GM19395 (cell line): ENCODE results near the gene KHSRP.

Source experiments
- ATAC-seq: cut with Tn5 transposase; IDR thresholded peaks from one replicate; pipeline ENCODE4 v1.9.1; 2021; ENCODE audit warnings: mild to moderate bottlenecking, moderate library complexity; ENCODE audit not compliant: unreplicated experiment

The KHSRP gene

DNA sequence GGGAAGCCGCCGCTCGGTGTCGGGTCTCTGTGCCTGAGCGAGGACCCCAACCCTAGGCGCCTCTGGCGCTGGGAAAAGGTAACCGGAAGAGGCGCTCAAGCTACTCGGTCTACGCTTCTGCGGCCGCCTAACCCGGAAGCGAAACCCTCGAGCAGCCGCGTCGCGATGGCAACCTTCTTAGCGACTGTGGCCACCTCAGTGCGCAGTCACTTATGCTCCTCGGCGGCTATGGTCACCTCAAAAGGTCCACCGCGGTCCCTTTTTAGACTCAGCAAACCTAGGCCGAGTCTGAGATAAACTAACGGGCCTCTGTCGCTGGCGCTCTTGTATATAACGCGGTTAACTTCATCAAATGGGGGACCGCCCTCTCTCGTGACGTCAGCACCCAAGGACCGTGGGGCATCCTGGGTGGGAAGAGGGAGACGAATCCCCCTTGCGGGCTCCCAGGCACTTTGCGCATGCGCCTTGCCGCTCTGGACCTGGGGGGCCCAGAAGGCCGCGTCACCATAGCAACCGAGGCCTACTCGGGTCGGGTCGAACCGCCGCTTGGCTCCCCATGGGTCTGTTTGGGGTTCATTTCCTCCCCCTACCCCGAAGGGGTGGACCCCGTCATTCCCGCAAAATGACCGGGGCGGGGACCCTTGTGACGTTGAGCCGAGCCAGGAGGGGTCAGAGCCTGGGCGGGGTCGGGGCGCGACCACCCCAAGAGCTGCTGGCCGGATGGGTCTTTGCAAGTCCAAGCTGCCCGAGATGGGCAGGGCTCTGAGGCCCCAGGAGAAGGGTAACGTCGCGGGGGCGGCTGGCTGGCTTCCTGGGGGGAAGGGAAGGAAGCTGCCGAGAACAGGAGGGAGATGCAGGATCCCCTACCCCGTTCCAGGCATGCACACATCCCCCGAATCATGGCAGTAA lies 31.3 kb downstream of the KHSRP start, which contains the start of gene GTF2F1:
Gene GTF2F1, minus strand, starts transcription at position 91 of the 909 bp plus-strand sequence. CDS start 169 bp downstream, outside the sequence.
- ATAC-seq, result peak; percentile 82

DNA sequence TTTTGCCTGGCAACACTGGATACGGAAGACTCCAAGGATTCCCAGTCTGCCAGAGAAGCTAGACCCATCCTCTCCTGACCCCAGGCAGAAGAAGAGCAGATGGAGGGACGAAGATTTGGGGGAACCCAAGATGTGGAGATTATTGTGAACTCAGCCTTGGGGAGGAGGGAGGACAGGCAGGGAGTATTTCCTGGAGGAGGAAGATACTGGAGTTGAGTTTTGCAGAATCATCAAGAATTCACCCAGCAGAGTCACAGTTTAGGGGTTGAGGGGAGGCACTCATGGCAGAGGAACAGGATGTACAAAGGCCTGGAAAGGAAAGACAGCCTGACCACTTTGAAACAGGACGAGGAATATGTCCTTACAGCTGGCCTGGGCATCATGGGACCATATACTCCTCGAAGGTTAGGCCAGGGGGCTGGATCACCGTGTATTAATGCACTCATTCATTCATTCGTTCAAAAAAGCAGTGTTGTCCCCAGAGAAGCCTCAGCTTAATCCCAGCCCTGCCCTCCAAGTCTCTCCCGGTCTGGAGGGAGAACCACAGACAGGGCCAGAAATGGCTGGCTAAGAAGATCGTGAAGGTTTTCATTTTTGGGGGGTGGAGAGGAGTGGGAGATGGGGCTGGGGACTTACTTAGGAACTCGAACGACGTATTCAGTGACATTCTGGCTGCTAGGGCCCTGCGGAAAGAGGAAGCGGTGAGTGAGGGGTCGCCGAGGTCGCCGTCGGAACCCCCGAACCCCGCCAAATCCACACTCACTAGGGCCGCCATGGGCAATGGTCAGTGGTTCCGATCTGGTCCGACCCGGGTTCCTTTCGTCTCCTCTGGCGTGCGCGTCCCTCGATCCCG lies 32.2 kb downstream of the KHSRP start:
- ATAC-seq, result peak; percentile 7

- ATAC-seq, result no peak
Observed at GRCh38 chr19:6387372-6387771, 37.2 kb downstream of the KHSRP start.

- no peak for ATAC-seq
Observed at GRCh38 chr19:6384381-6384780, 40.2 kb downstream of the KHSRP start.

GRCh38 chr19:6383188-6383587 lies 41.4 kb downstream of the KHSRP start:
- no peak for ATAC-seq

DNA sequence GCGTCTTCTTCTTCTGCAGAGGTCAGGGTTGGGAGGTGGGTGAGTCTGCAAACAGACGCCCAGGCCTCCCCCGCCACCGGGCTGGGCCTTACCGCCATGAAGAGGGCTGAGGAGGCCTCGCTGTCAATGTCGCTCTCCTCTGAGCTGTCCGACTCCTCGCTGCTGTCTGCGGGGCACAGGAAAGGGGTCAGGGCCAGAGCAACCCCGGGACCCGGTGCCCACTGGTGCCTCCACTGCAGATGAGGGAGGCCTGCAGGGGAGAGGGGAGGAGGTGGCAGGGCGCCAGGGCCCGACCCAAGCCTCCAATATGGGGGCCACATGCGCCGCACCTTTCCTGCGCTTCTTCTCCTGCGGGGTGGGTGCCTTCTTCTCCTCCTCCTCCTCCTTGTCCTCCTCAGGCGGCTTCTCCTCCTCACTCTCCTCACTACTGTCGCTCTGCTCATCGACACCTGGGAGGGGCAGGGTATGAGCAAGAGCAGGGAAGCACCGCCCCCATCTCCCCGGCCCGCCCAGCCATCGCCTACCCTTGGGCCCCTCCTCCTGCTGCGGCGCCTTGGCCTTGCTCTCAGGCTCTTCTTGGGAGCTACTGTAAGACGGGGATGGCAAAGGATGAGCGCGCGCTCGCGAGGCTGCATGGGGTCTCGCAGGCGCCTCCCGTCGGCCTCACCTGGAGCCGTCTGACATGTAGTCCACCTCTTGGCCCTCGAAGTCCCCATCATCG lies 43.4 kb downstream of the KHSRP start:
- no peak for ATAC-seq

GRCh38 chr19:6379744-6380143 lies 44.9 kb downstream of the KHSRP start:
- ATAC-seq, result no peak

DNA sequence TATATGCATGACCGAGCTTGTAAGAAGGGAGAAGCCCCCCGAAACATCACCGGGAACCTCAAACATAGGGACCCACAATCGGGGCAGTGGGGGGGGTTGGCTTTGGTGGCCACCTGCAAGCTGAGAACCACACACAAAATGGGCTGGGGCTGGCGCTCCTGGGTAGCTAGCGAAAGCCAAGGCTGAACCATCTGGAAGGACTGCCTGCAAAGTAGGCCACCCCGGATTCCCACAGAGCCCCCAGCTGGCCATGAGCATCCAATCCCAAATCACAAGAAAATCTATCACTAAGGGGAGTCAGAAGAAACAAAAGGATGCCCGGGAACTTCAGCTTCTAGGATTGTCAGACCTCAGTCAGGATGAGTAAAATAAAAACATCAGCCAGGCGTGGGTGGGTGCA lies 46.1 kb downstream of the KHSRP start:
- no peak for ATAC-seq

- ATAC-seq, result no peak
Observed at GRCh38 chr19:6378041-6378440, 46.6 kb downstream of the KHSRP start.

DNA sequence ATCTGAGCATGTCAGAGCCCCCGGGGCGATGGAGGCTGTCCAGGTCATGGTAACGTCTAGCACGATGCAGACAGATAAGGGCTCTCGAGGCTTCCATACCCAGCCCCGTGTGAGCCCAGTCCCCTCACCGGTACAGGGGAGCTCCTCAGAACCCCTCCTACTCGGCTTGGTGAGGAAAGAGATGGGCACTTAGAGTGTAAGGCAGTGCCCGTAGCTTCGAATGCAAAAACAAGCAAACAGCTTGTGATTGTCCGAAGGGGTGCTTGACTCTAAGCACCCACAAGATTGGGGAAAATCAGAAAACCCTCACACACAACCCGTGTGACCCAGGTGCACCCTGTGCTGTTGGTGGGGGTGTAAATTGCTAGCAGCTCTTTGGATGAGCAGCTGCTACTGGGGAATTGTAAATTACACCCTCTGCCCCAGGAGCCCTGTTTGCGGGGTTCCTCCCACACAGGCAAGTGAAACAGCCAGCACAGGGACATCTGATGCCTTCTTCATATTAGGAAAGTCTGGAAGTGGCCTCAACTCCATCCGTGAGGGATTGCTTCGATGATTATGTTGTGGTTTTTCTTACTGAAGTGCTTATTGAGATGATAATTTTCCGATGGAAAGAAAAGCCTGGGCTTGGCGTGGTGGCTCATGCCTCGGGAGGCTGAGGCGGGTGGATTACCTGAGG lies 48.0 kb downstream of the KHSRP start:
- ATAC-seq, result no peak

- ATAC-seq, result no peak
Observed at GRCh38 chr19:6375411-6376010, 49.1 kb downstream of the KHSRP start, which contains the start of gene PSPN. Gene PSPN (minus strand): TSS chr19:6375933. CDS start chr19:6375849, 84 bp downstream.

DNA sequence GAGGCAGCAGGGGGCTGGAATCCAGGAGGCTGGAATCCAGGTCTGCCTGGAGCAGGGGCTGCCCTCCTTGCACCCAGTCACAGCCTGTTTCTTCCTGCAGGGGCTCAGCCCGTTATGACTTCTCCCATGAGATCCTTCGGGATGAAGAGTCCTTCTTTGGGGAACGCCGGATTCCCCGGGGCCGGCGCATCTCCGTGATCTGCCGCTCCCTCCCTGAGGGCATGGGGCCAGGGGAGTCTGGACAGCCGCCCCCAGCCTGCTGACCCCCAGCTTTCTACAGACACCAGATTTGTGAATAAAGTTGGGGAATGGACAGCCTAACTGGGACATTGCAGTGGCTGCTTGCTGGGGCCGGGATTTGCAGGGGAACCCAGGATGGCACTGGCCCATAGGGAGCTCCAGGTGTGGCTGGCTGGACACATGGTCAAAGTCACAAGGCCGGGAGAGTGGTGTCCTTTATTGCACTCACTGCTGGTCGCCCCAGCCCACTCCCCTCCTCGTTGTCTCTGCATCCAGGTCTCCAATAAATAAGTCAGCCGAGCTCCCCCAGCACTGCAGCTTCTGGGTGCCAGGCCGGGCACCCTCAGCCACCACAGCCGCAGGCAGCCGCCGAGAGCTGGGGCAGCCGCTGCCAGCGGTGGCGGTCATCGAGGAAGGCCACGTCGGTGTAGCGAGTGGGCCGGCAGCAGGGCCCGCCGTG lies 49.8 kb downstream of the KHSRP start:
- no peak for ATAC-seq

DNA sequence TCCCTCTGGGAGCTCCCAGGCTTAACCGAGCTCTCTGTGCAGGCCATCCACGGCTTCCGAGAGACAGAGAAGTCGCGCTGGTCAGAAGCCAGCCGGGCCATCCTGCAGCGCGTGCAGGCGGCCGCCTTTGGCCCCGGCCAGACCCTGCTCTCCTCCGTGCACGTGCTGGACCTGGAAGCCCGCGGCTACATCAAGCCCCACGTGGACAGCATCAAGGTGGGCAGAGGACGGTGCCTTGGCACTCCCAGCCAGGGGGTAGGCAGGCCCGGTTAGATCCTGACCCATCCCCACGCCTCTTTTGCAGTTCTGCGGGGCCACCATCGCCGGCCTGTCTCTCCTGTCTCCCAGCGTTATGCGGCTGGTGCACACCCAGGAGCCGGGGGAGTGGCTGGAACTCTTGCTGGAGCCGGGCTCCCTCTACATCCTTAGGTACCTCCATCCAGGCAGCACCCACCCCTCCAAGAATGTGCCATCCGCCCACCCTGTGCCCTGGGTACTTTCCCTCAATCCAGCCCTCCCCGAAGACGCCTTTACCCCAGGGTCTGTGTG lies 50.4 kb downstream of the KHSRP start:
- no peak for ATAC-seq

- ATAC-seq, result no peak
Observed at GRCh38 chr19:6373813-6374108, 50.9 kb downstream of the KHSRP start.

- ATAC-seq, result peak; percentile 51
Observed at GRCh38 chr19:6373096-6373812, 51.4 kb downstream of the KHSRP start.

- peak; percentile 85 for ATAC-seq
Observed at GRCh38 chr19:6372594-6373095, 52.0 kb downstream of the KHSRP start, which contains the start of gene ALKBH7. Gene ALKBH7 (plus strand): TSS chr19:6372794. CDS start chr19:6372821, 27 bp downstream.

GRCh38 chr19:6364353-6364752 lies 60.3 kb downstream of the KHSRP start:
- ATAC-seq, result no peak
